Mesothelial cell of epicardium (in vitro differentiated cells): ENCODE data around the gene LAPTM5. TPM values are rescaled to one million over a fixed set of nuclear protein-coding genes. Genes with fewer than 3 reads are reported as not detected.

ENCODE experiments used
- DNase-seq, 2 experiments: peaks; one replicate each; pipeline ENCODE4 v3.0.0; 2021; ENCODE audit warnings: low spot score in 2 of 2; ENCODE audit not compliant: unreplicated experiment in 2 of 2
- H3K27ac Mint-ChIP-seq: 2 replicates; pipeline ENCODE4 v1.8.0; 2021; ENCODE audit warnings: mixed read lengths
- H3K27me3 Mint-ChIP-seq: 2 replicates; pipeline ENCODE4 v1.8.0; 2021; ENCODE audit warnings: low read depth, mixed read lengths
- H3K36me3 Mint-ChIP-seq: 2 replicates; pipeline ENCODE4 v1.8.0; 2021; ENCODE audit warnings: mixed read lengths
- H3K4me1 Mint-ChIP-seq: 2 replicates; pipeline ENCODE4 v1.8.0; 2021; ENCODE audit warnings: mixed read lengths
- H3K4me3 Mint-ChIP-seq: 2 replicates; pipeline ENCODE4 v1.8.0; 2021; ENCODE audit warnings: mild to moderate bottlenecking, moderate library complexity, mixed read lengths
- H3K9me3 Mint-ChIP-seq: 2 replicates; pipeline ENCODE4 v1.8.0; 2021; ENCODE audit warnings: mixed read lengths
- total RNA-seq: library from RNA; stranded (reverse); gene quantifications from 3 replicates; pipeline ENCODE4 v1.2.1, GENCODE V29; 2021
- TF ChIP-seq, protein P1 (sequence below): fragments of 200-600 bp; sonication (generic); IDR thresholded peaks from one replicate; pipeline ENCODE4 v1.5.0; 2021; ENCODE audit warnings: antibody characterized with exemption; ENCODE audit not compliant: unreplicated experiment

The LAPTM5 gene
- total RNA-seq, 1 donor from 2014 or later, result not detected

GRCh38 chr1:30761381-30762151 lies 4.0 kb upstream of the LAPTM5 start:
- Mint-ChIP-seq H3K27ac (no peak overlapping the region), H3K36me3 (no peaks in the 10 kb centered on the region), H3K4me1 (peaks cover 5% of the 10 kb centered on the region), H3K4me3 (no peak overlapping the region), H3K27me3 (no peaks in the 10 kb centered on the region), H3K9me3 (no peaks in the 10 kb centered on the region)
- TF ChIP-seq, protein P1, sequence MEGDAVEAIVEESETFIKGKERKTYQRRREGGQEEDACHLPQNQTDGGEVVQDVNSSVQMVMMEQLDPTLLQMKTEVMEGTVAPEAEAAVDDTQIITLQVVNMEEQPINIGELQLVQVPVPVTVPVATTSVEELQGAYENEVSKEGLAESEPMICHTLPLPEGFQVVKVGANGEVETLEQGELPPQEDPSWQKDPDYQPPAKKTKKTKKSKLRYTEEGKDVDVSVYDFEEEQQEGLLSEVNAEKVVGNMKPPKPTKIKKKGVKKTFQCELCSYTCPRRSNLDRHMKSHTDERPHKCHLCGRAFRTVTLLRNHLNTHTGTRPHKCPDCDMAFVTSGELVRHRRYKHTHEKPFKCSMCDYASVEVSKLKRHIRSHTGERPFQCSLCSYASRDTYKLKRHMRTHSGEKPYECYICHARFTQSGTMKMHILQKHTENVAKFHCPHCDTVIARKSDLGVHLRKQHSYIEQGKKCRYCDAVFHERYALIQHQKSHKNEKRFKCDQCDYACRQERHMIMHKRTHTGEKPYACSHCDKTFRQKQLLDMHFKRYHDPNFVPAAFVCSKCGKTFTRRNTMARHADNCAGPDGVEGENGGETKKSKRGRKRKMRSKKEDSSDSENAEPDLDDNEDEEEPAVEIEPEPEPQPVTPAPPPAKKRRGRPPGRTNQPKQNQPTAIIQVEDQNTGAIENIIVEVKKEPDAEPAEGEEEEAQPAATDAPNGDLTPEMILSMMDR, result no peak
- no peak for DNase-seq

DNA sequence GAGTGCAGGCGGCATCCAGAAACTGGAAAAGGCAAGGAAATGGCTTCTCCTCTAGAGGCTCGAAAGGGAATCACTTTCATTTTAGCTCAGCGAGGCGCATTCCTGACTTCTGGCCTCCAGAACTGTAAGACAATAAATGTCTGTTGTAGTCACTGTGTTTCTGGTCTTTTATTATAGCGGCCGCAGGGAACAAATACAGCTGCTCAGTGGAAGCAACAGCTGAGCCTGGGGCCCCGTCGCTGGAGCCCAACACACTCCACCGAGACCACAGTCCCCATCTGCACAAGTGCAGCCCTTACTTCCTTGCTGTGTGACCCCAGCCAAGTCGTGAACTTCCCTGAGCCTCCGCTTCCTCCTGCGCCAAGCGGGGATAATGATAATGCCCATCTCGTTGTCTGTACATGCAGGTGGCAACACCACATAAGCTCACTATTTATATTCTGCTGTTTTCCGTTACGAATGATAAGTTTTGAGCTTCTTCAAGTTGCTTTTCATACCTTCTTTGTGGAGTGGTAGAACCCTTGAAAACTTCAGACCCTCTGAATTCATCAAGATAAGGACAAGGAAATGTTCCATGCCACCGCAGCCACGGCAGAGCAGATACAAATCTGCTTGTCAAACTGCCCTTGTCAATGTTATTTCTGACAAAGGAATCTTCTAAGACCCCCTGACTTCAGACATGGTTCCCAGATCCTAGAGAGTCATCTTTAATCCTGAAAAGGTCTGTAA lies 3.2 kb upstream of the LAPTM5 start:
- DNase-seq, result no peak
- Mint-ChIP-seq H3K27ac (no peak overlapping the region), H3K9me3 (no peaks in the 10 kb centered on the region), H3K4me1 (peaks cover 5% of the 10 kb centered on the region), H3K36me3 (no peaks in the 10 kb centered on the region), H3K4me3 (no peak overlapping the region), H3K27me3 (no peaks in the 10 kb centered on the region)
- TF ChIP-seq, protein P1, result no peak

GRCh38 chr1:30759718-30760281 lies 2.2 kb upstream of the LAPTM5 start:
- no peaks in the 10 kb centered on the region for H3K36me3 Mint-ChIP-seq
- TF ChIP-seq, protein P1, result no peak
- H3K4me1 Mint-ChIP-seq, result peaks cover 5% of the 10 kb centered on the region
- no peak for DNase-seq
- no peaks in the 10 kb centered on the region for H3K27me3 Mint-ChIP-seq
- H3K4me3 Mint-ChIP-seq, result no peak overlapping the region
- H3K9me3 Mint-ChIP-seq, result no peaks in the 10 kb centered on the region
- no peak overlapping the region for H3K27ac Mint-ChIP-seq

DNA sequence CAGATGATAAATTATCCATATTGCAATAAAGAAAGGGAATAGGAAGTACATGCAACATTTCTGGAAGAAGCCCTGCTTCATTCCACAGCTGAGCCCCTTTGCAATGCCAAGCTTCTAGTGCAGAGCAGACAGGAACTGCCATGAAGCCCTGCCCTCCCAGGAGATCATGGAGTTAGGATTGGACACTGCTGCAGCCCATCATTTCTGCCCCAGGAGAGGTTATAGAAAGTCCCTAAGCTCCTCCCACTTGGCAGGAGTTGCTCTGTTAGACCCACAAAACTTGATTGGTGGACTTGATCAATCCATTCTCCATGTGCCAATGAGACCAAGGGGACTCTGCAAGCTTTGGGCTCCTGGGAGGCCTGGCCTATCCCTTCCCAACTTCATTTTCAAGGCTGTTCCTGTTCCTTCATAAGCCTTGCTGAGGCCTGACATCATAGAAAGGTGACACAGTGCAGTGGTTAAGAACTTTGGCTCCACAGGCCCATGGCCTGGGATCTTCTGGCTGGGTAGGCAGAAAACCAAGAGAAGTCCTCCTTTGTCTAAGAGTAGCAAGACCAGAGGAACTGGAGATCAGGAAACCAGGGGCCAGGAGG lies 1.3 kb upstream of the LAPTM5 start:
- no peaks in the 10 kb centered on the region for H3K36me3 Mint-ChIP-seq
- H3K27ac Mint-ChIP-seq, result no peak overlapping the region
- no peak overlapping the region for H3K4me3 Mint-ChIP-seq
- H3K27me3 Mint-ChIP-seq, result no peaks in the 10 kb centered on the region
- TF ChIP-seq, protein P1, result no peak
- H3K4me1 Mint-ChIP-seq, result peaks cover 5% of the 10 kb centered on the region
- no peaks in the 10 kb centered on the region for H3K9me3 Mint-ChIP-seq
- DNase-seq, result no peak

DNA sequence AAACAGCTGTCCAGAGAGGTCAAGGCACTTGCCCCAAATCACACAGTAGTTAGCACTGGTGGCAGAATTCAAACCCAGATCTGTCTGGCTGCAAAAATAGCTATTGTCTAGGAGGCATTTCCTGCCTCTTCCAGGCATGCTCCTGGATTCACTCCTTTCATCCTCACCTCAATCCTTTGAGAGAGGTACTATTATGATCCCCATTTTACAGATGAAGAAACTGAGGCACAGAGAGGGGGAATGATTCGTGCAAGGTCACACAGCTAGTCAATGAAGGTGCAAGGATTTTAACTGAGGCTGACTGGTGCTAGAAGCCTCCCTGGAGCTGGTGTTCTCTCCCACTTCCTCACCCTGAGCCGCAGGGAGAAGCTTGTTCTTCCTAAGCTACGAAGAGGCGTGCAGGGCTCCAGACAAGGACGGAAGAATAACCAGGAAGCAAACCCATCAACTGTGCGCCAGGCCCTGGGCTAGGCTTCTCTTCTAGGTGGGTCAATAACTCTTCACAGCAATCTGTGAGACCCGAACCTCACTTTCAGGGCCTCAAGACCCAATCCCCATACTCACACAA lies 631 bp upstream of the LAPTM5 start:
- Mint-ChIP-seq H3K27me3 (no peaks in the 10 kb centered on the region), H3K27ac (no peak overlapping the region)
- TF ChIP-seq, protein P1, result no peak

More for the DNA sequence above, 631 bp upstream of the LAPTM5 start:
- no peak overlapping the region for H3K4me3 Mint-ChIP-seq
- peaks cover 4% of the 10 kb centered on the region for H3K4me1 Mint-ChIP-seq
- no peaks in the 10 kb centered on the region for H3K36me3 Mint-ChIP-seq
- DNase-seq, result no peak
- H3K9me3 Mint-ChIP-seq, result no peaks in the 10 kb centered on the region
